HG03439 (cell line): ENCODE measurements around the gene ACSF3.

Experiments
- ATAC-seq: cut with Tn5 transposase; IDR thresholded peaks from one replicate; pipeline ENCODE4 v1.9.1; 2021; ENCODE audit warnings: mild to moderate bottlenecking, moderate library complexity; ENCODE audit not compliant: unreplicated experiment

Gene ACSF3

GRCh38 chr16:89142474-89143195 lies 49.0 kb downstream of the ACSF3 start:
- ATAC-seq: no peak

GRCh38 chr16:89143201-89143741 lies 49.6 kb downstream of the ACSF3 start:
- no peak for ATAC-seq

- no peak for ATAC-seq
Observed at GRCh38 chr16:89143911-89144675, 50.4 kb downstream of the ACSF3 start.

GRCh38 chr16:89144681-89145080 lies 51.0 kb downstream of the ACSF3 start:
- ATAC-seq: no peak

GRCh38 chr16:89145406-89146161 lies 51.9 kb downstream of the ACSF3 start:
- no peak for ATAC-seq

GRCh38 chr16:89146211-89147005 lies 52.8 kb downstream of the ACSF3 start:
- ATAC-seq: no peak

GRCh38 chr16:89147085-89147817 lies 53.6 kb downstream of the ACSF3 start:
- ATAC-seq: no peak

- ATAC-seq: no peak
Observed at GRCh38 chr16:89149386-89149785, 55.7 kb downstream of the ACSF3 start.

GRCh38 chr16:89150090-89150835 lies 56.6 kb downstream of the ACSF3 start:
- no peak for ATAC-seq

- no peak for ATAC-seq
Observed at GRCh38 chr16:89150981-89151380, 57.3 kb downstream of the ACSF3 start.

GRCh38 chr16:89152831-89153700 lies 59.4 kb downstream of the ACSF3 start:
- no peak for ATAC-seq

- ATAC-seq: no peak
Observed at GRCh38 chr16:89153848-89154271, 60.2 kb downstream of the ACSF3 start.

GRCh38 chr16:89154390-89155183 lies 60.9 kb downstream of the ACSF3 start:
- no peak for ATAC-seq

GRCh38 chr16:89155184-89155679 lies 61.6 kb downstream of the ACSF3 start:
- ATAC-seq: no peak

- ATAC-seq: no peak
Observed at GRCh38 chr16:89155851-89156739, 62.4 kb downstream of the ACSF3 start.
